Measurements from ENCODE around the gene CYP4A22. TPM values are rescaled to one million over a fixed set of nuclear protein-coding genes. Genes with fewer than 3 reads are reported as not detected.

The CYP4A22 gene
- total and polyA plus RNA-seq, 8 donors, result not detected

GRCh38 chr1:47164552-47164951, 27.3 kb downstream of the CYP4A22 start:
- intact Hi-C loops (cut with DNase I; ENCODE audit: low total_unique reads), result no loop called here
- Histone ChIP-seq H3K4me3 (no peak overlapping the region), H3K27ac (no peak overlapping the region), H3K9me3 (peaks cover 0 to 10% (median 1%) of the 10 kb centered on the region in 4 donors), H3K27me3 (peaks cover 0 to 9% (median 0%) of the 10 kb centered on the region in 3 donors), H3K36me3 (no peaks in the 10 kb centered on the region), H3K4me1 (no peaks in the 10 kb centered on the region)
- TF ChIP-seq EP300 (IDR thresholded peaks at IDR 0.05) (no peak), CTCF (IDR thresholded peaks at IDR 0.05) (no peak), POLR2AphosphoS5 (IDR thresholded peaks at IDR 0.05) (no peak)
- DNase-seq, result no peak

GRCh38 chr1:47172782-47173181, 35.5 kb downstream of the CYP4A22 start:
- no peak overlapping the region for H3K4me3 ChIP-seq
- no peak for TF ChIP-seq POLR2A (IDR thresholded peaks at IDR 0.05)
- TF ChIP-seq EP300 (IDR thresholded peaks at IDR 0.05), result no peak
- no peak for TF ChIP-seq POLR2AphosphoS5 (IDR thresholded peaks at IDR 0.05)
- TF ChIP-seq CTCF (IDR thresholded peaks at IDR 0.05), result no peak
- 70 to 90% (median 87%) methylated on average over 5 of the region's 5 CpGs for WGBS, 5 donors

GRCh38 chr1:47174656-47175020, 37.4 kb downstream of the CYP4A22 start:
- no peak for TF ChIP-seq CTCF (IDR thresholded peaks at IDR 0.05)
- TF ChIP-seq POLR2AphosphoS5 (IDR thresholded peaks at IDR 0.05), result no peak
- TF ChIP-seq POLR2A (IDR thresholded peaks at IDR 0.05), result no peak
- no peak for TF ChIP-seq EP300 (IDR thresholded peaks at IDR 0.05)
- Histone ChIP-seq H3K36me3 (no peaks in the 10 kb centered on the region), H3K4me3 (no peak overlapping the region), H3K27ac (no peak overlapping the region), H3K27me3 (peaks cover 0 to 12% (median 0%) of the 10 kb centered on the region in 3 donors), H3K9me3 (peaks cover 0 to 11% (median 7%) of the 10 kb centered on the region in 4 donors), H3K4me1 (peaks cover 5 to 14% (median 11%) of the 10 kb centered on the region in 4 donors)
- intact Hi-C loops (cut with DNase I; ENCODE audit: low total_unique reads), result no loop called here
- peak in 1 of 2 donors; percentile 7 for DNase-seq

More at GRCh38 chr1:47172782-47173181, 35.5 kb downstream of the CYP4A22 start:
- Histone ChIP-seq H3K4me1 (peaks cover 0 to 8% (median 3%) of the 10 kb centered on the region in 4 donors), H3K27me3 (peaks cover 0 to 12% (median 0%) of the 10 kb centered on the region in 3 donors), H3K9me3 (peaks cover 0 to 11% (median 7%) of the 10 kb centered on the region in 4 donors), H3K36me3 (no peaks in the 10 kb centered on the region), H3K27ac (no peak overlapping the region)
- intact Hi-C loops (cut with DNase I; ENCODE audit: low total_unique reads), result no loop called here
- DNase-seq, result no peak

GRCh38 chr1:47175227-47175934, 38.1 kb downstream of the CYP4A22 start:
- H3K4me1 ChIP-seq, result peaks cover 12 to 21% (median 18%) of the 10 kb centered on the region in 4 donors
- H3K9me3 ChIP-seq, result peaks cover 0 to 11% (median 7%) of the 10 kb centered on the region in 4 donors
- H3K27me3 ChIP-seq, result peaks cover 0 to 12% (median 0%) of the 10 kb centered on the region in 3 donors
- intact Hi-C loops (cut with DNase I; ENCODE audit: low total_unique reads), result no loop called here
- TF ChIP-seq POLR2A (IDR thresholded peaks at IDR 0.05) (no peak), CTCF (IDR thresholded peaks at IDR 0.05) (peak in 5 of 7 experiments; percentile 88 to 97 (median 94))
- H3K4me3 ChIP-seq, result no peak overlapping the region
- DNase-seq, result peak; percentile 57 to 82
- no peak overlapping the region for H3K27ac ChIP-seq
- H3K36me3 ChIP-seq, result no peaks in the 10 kb centered on the region
- 13 to 16% (median 15%) methylated on average over 11 of the region's 11 CpGs for WGBS, 5 donors
